Measurements from ENCODE around the gene PLEKHA6.

The PLEKHA6 gene

DNA sequence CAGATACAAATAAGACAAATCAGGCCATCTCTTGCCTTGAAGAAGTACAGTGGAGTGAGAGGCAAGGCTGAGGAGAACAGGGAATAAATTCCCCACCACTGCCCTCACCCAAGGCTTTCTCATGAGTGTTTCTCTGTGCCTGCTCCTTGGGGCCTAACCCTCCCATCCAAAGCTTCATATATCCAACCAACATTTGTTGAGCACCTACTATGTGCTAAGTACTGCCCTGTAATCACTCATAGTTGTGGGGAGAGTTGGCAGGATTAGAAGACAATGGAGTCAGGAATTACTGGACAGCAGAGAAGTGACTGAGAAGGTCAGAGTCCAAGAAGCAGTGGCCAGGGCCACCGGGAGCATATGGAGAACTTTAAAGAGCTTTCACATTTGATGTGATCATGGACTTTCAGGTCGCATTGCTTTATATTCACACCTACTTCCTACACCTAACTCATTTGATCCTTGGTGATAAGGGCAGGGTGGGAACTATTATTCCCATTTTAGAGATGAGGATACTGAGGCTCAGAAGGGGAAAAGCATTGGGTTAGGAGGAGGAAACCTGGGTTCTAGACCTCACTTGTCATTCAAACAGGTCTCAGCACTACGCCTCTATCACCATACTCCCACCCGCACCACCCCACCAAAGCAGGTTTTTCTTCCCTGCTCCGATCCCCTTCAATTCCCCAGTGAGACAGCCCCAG is 6.4 kb downstream of the PLEKHA6 start:
- no peak for DNase-seq

DNA sequence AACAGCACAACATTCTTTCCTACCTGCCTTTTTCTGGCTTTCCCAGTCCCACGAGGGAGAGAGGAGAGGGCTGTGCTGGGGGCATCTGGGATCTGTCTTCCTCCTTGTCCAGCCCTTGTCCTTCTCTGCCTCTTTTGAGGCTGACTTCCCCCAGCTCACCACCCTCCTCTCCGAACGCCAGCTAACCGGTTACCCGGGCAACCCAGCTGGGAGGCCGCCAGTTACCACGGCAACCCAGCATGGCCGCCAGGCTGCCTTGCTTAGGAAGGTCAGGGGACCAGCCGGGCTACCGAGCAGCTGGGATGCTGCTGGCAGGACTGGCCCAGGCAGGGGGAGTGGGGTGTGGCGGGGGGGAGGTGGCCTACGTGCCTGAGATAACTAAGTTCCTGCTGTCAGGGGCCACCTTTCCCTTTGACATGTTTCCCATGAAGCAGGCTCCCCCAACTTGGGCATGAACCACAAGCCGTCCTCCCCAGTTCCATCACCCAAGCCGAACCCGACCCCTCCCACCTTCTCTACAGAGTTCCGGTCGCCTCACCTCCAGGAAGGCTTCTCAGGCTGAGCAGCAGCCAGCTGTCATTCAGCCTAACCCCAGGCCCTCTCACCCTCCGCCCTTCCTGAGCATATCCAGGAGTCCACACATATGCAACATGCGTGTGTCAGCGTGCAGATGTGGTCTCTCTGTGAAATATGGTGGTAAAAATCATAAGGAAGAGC is 8.7 kb downstream of the PLEKHA6 start:
- no peak for DNase-seq

GRCh38 chr1:204350312-204350711 is 9.4 kb downstream of the PLEKHA6 start:
- DNase-seq: no peak

GRCh38 chr1:204349602-204350001 is 10.1 kb downstream of the PLEKHA6 start:
- DNase-seq: no peak

DNA sequence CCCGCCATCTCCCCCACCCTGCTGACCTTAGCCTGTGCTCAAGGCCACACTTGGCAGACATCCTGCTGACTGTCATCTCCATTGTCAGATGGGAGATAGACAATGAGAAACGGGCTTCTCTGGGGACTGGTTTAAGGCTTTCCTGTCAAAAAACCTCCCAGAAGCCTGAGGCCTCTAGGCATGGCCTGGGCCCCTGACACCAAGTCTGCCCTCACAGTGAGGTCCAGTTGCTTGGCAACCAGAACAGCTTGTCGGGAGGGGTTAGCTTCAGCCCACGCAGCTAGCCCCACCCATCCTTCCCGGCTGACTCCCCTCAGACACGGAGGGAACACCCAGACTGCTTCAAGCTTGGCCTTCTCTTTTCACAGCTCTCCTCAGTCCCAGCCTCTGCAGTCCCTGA is 11.0 kb downstream of the PLEKHA6 start:
- no peak for DNase-seq

DNA sequence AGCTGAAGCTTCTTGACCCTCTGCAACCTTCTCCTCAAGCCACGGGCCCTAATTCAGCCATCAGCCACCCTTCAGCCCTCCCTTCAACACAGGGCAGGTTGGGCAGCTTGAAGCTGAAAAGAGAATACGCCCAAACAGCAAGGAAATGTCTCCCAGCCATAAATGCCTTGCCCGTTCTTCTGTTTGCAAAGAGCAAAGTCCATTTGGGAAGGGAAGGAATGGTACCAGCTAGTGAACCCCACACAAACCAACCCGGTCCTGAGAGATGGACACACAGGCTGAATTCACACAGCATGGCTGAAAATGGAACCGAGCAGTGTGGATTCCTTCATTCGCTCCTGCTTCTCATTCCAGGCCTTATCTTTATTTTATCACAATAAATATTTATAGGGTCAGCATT is 11.5 kb downstream of the PLEKHA6 start:
- DNase-seq: no peak

DNA sequence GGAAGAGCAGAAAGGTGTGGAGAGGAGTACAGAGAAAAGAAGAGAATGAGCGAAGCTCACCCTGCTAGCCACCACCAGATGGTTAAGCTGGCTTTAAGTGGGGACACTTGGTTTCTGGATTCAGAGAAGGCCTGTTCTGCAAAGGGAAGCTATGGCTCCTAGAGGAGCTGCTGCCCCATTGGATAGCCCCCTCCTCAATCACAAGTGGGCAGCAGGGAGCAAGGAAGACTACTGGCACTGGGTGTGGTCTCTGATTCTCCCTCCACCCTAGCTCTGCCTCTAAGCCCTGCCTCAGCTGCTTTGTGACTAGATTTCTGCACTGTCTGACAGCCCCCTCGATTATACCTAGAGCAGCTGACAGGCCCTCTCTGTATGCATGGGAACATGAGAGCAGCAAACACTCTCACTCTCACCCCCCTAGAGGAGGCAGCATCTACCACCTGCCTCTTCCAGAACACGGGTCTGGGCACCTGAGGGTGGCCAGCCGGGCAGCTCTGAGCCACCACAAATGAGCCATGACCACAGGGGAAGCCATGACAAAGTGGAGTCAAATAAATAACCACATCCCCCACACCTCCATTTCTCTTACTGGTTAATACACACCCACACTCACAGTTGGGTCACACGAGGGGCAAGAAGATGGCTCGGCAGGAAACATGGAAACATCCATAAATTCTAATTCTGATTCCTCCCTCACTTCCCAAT is 13.6 kb downstream of the PLEKHA6 start:
- no peak for DNase-seq

DNA sequence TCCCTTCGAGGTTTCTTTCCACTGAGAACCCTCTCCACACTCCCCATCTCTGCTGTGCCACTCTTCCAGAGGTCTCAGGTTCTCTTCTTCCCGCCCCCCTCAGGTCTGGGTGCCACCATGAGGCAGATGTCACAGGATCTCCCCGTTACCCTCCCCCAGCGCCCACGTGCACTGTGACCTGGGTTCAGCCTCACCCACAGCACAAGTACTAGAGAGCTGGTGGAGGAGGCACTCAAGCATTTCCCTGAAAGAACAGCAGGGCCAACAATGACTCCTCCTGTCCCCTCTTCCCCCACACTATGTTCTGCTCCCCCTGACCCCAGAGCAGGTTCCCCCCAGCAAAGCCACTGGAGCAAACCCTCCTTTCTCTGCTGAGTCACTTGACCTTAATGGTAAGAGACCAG is 14.3 kb downstream of the PLEKHA6 start:
- DNase-seq: no peak

- DNase-seq: no peak
Observed at GRCh38 chr1:204344665-204345355, 14.9 kb downstream of the PLEKHA6 start.

DNA sequence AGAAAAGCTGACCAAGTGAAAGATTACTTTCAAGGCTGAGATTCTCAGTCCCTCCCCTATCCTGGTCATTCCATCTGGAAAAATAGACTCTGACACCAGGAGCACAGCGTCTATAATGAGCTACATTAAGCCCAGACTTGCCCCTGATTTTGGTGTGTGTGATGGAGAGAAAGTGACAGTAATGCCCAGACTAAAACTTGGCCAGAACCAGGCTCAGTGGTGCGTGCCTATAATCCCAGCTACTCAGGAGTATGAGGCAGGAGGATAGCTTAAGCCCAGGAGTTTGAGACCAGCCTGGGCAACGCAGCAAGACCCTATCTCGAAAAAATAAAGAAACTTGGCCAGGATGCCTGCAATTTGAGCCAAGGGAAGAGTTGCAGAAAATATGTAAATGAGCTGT is 15.9 kb downstream of the PLEKHA6 start:
- DNase-seq: no peak

DNA sequence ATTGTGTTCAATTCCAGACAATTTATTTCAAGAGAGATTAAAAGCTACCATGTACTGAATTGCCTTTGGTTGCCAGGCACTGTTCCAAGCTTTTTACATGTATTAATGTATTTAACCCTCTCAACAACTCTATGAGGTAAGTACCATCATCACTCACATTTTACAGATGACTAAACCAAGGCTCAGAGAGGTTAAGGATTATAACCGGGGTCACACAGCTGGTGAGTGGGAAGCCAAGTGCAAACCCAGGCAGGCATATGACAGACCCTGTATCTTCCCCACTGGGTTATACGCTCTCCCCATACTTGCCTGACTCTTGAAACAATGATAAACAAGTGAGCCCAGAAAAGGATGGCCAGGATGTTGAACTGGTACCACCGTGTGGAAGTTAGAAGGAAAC is 16.5 kb downstream of the PLEKHA6 start:
- DNase-seq: no peak

DNA sequence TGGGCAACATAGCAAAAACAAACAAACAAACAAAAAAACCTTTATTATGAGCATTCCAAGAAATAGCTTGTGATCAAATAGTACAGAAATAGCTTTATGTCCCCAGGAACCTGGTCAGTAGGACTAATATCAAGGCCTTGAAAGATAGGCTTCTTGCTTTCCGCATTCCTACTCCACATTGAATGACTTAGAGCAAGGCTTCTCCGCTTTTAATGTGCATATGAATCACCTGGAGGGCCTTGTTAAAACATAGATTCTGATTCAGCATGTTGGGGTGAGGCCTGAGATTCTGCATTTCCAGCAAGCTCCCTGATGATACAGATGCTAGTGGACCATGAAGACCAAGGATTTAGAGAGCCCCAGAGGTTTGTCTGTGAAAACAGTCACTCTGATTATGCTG is 17.4 kb downstream of the PLEKHA6 start:
- no peak for DNase-seq

GRCh38 chr1:204341380-204341779 is 18.3 kb downstream of the PLEKHA6 start:
- DNase-seq: no peak

DNA sequence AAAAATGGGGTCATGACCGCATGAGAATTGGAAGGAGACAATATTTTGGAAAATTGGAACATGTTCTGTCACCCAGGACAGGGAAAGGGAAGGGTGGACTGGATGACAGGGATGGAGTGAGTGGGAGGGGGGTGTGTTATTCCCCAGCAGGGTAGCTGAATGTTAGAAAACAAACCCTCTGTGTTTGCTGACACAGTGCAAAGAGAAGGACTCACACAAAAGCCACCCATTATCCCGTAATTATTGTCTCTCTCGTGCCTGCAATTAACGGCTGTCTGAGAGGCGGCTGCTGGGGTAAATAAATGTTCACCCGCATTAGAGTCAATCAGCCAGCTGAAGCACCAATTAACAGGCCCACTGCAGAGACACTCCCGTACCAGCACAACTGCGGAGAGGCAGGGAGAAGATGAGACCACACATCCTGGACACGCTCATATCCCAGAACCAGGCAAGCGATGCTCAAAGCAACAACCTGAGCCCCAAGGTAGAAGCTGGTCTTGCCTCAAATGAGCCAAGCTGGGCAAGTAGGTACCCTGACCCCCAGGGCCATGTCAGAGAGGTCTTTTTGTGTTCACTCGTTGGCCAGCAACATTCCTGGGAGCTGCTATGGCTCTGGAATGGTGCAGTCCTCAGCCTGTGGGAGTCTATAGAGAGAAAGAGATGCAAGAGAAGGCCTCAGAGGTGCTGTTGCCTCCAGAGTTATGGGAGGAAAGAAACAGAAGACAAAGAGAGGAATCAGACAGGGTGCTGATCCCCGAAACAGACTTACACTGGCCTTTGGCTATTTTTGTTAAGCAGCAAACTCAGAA is 19.4 kb downstream of the PLEKHA6 start:
- DNase-seq: no peak

GRCh38 chr1:204339541-204339940 is 20.2 kb downstream of the PLEKHA6 start:
- no peak for DNase-seq

- no peak for DNase-seq
Observed at GRCh38 chr1:204338997-204339396, 20.7 kb downstream of the PLEKHA6 start.

GRCh38 chr1:204338360-204338759 is 21.4 kb downstream of the PLEKHA6 start:
- no peak for DNase-seq

DNA sequence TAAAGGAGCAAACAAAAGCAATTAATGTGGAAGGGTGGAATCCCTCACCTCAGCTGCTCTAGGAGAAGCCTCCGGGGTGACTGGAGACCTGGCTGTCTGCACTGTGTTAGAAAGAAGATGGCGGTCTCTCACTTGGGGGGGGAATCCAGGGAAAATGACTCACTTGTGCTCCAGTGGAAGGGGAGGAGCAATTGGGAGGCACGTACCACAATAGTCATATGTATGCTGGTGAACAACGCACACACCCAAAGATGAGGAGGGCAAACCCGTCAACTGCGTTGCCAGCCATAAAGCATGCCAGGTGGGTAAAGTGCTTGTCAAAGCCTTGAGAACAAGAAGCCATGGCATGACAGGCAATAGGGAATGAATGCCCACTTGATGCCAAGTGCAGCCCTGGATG is 22.1 kb downstream of the PLEKHA6 start:
- no peak for DNase-seq

DNA sequence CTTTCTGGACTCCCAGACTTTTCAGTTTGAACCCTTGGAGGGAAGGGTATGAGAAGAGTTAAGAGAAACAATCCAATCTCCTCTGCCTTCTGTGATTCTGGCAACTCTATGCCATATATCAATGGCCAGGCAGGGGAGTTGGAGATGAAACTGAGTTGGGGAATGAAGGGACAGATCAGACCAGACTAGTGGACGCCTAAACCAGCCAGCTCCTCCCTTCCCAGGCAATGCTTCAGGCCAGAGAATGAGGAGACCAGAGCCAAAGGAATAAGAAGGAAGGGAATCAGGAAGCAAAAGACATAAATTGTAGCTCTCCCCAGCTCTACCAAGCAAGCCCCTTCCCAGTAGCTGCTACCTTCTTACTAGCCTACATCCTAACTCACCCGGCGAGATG is 22.7 kb downstream of the PLEKHA6 start:
- no peak for DNase-seq

DNA sequence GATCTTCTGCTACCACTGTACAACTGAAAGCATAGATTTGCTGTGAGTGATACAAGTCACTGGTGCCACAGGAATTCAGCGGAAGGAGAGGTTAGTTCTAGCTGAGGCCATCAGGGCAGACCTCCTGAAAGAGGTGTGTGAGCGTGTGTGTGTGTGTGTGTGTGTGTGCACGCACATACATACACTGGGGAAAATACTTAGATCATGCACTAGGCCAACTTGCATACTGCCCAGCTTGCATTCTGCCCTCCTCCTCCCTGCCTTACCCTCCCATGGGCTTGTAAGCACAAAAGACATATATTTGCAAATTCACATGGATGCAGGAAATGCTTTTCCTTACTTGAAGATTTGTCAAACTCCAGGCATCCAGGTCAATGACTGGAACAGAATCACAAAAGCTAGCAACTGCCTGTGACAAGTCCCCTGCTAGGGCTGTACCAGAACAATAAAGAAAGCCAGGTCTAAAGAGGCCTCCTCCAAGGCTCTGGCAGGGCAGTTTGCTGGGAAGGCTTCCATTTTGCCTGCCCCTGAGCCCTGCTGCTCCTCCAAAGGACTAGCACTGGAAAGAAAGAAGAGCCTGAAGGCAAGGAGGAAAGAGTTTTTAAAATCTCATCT is 23.2 kb downstream of the PLEKHA6 start:
- DNase-seq: no peak

- no peak for DNase-seq
Observed at GRCh38 chr1:204335533-204335932, 24.2 kb downstream of the PLEKHA6 start.

DNA sequence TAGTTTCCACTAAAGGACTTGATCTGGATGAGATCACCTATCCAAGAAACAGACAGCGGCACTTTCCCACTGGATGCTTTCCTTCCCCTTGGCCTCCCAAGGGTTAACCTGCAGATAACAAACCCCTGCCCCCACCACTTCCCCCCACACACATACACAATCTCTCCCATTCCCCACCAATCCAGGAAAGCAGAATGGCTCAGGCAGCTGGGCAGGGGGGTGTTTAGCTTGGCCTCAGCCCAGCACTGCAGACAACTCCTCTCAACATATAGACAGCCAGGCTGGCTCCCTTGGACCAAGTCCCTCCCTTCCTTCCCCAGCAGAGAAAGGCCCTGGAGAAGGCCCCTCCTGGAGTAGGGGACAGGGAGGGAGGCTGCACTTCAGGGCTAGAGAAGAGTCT is 24.6 kb downstream of the PLEKHA6 start:
- DNase-seq: no peak
